GM06990 (cell line): ENCODE data around the gene ELMO1.

Experiments used
- DNase-seq: peaks from one replicate; pipeline ENCODE4 v3.0.0-alpha.2; 2011; ENCODE audit not compliant: insufficient read length; ENCODE audit errors: extremely low read depth
- H3K27me3 ChIP-seq: replicated peaks from 2 replicates; pipeline ENCODE4 v1.6.0; 2011; ENCODE audit warnings: low read length; ENCODE audit not compliant: control insufficient read depth, insufficient read depth
- H3K36me3 ChIP-seq: 2 replicates; pipeline ENCODE4 v1.5.1; 2011; ENCODE audit warnings: low read length; ENCODE audit not compliant: control insufficient read depth, insufficient read depth
- H3K4me3 ChIP-seq: replicated peaks from 2 replicates; pipeline ENCODE4 v1.5.1; 2011; ENCODE audit warnings: low read depth, mild to moderate bottlenecking, control low read depth, low read length
- TF ChIP-seq, protein P1 (sequence below): IDR thresholded peaks from 2 replicates; pipeline ENCODE4 v1.5.1; 2011; ENCODE audit warnings: low read length, control low read depth, mild to moderate bottlenecking, inconsistent platforms; ENCODE audit not compliant: insufficient read depth, poor library complexity, severe bottlenecking

ELMO1 gene

GRCh38 chr7:37285706-37286453 lies 162.8 kb downstream of the ELMO1 start:
- H3K27me3 ChIP-seq: no peaks in the 10 kb centered on the region
- peaks cover 3% of the 10 kb centered on the region for H3K36me3 ChIP-seq
- no peak for DNase-seq
- TF ChIP-seq, protein P1, sequence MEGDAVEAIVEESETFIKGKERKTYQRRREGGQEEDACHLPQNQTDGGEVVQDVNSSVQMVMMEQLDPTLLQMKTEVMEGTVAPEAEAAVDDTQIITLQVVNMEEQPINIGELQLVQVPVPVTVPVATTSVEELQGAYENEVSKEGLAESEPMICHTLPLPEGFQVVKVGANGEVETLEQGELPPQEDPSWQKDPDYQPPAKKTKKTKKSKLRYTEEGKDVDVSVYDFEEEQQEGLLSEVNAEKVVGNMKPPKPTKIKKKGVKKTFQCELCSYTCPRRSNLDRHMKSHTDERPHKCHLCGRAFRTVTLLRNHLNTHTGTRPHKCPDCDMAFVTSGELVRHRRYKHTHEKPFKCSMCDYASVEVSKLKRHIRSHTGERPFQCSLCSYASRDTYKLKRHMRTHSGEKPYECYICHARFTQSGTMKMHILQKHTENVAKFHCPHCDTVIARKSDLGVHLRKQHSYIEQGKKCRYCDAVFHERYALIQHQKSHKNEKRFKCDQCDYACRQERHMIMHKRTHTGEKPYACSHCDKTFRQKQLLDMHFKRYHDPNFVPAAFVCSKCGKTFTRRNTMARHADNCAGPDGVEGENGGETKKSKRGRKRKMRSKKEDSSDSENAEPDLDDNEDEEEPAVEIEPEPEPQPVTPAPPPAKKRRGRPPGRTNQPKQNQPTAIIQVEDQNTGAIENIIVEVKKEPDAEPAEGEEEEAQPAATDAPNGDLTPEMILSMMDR: no peak
- no peak overlapping the region for H3K4me3 ChIP-seq

DNA sequence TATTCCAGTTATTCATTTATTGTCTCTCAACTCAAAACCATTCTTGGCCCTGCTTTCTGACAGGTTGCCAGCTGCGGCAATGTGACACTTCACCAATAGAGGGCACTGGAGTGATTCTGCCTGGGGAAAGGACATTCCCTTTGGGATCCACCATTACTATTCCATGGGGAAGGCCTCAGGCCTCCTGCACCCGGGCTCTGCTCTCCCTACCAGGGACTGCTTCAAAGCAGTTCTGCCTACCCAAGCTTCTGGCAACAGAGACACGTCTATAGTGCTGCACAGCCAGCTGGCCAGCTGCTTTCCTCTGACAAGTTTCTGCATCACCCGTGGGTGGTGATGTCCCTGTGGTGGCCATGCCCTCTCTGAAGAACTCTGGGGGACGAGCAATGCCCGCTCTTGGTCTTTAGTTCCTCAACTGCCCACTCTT lies 163.8 kb downstream of the ELMO1 start:
- Histone ChIP-seq H3K27me3 (no peaks in the 10 kb centered on the region), H3K4me3 (no peak overlapping the region), H3K36me3 (peaks cover 3% of the 10 kb centered on the region)
- DNase-seq: peak; percentile 15
- TF ChIP-seq, protein P1: peak; percentile 91

- no peak overlapping the region for H3K4me3 ChIP-seq
- no peak for DNase-seq
- TF ChIP-seq, protein P1: no peak
- H3K36me3 ChIP-seq: peaks cover 3% of the 10 kb centered on the region
- H3K27me3 ChIP-seq: no peaks in the 10 kb centered on the region
Observed at GRCh38 chr7:37284285-37284684, 164.4 kb downstream of the ELMO1 start.

GRCh38 chr7:37283716-37284115 lies 164.9 kb downstream of the ELMO1 start:
- TF ChIP-seq, protein P1: no peak
- H3K4me3 ChIP-seq: no peak overlapping the region
- H3K27me3 ChIP-seq: no peaks in the 10 kb centered on the region
- no peak for DNase-seq
- H3K36me3 ChIP-seq: peaks cover 3% of the 10 kb centered on the region

- Histone ChIP-seq H3K4me3 (no peak overlapping the region), H3K36me3 (peaks cover 3% of the 10 kb centered on the region), H3K27me3 (no peaks in the 10 kb centered on the region)
- TF ChIP-seq, protein P1: no peak
- DNase-seq: no peak
Observed at GRCh38 chr7:37282927-37283326, 165.7 kb downstream of the ELMO1 start.
